Stimulated activated CD4-positive, alpha-beta T cell treated with anti-CD3 and anti-CD28 coated beads, Interleukin-15, amount 100 ng/mL, for 24 hours (primary cell): ENCODE data around the gene OPCML.

Experiments used
- DNase-seq: peaks from one replicate; pipeline ENCODE4 v3.0.0-alpha.2; 2020

The OPCML gene

DNA sequence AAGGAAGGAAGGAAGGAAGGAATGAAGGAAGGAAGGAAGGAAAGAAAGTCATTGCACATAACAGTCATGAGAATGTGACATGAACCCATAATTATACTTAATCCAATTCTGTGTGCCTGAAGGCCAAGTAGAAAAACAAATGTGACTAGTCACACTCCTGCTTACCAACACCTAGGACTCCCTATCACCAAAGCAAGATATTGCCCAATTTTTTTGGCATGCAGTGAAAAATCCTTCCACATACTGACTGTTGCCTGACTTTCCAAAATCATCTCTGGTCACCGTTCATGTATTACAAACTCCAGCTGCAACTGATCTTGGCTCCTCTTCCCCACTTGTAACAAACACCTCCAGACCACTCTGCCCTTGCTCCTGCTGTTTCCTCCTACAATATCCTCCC is 516.8 kb downstream of the OPCML start:
- DNase-seq: no peak

DNA sequence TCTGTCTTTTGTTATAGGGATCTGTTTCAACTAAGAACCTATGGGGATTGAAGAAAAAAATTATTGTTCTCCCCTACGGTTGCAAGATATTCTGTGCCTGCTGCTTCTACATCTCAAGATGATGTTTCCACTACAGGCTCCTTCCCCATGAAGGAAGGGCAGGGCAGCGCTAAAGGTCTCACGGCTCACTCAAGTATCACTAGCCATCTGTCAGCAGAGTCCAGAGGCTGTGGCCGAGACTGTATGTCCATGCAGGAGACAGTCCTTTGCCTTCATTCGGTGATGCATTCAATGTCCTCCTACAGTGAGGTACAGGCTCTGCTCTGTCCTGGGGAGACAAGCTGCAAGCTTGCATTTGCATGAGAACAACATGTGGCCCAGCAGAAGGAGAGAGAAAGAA is 518.0 kb downstream of the OPCML start:
- DNase-seq: no peak

GRCh38 chr11:133012803-133013202 is 519.5 kb downstream of the OPCML start:
- DNase-seq: no peak

DNA sequence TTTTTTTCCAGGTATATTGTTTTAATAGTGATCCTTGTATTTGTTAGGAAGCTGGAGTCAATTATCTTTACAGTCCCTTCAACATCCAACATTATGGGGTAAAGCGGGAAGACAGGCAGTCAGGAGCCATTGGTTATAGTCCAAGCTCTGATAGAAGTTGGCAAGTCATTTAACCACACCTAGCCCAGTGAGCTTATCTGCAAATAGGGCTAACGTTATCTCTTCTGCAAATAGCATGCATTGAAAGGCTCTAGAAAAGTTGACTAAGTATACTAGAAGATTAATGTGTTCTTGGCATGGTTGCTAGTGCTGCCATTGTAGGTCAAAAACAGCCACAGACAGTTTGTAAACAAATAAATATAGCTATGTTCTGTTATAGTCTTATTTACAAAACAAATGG is 520.7 kb downstream of the OPCML start:
- DNase-seq: no peak

GRCh38 chr11:133007027-133007584 is 525.2 kb downstream of the OPCML start:
- DNase-seq: no peak

DNA sequence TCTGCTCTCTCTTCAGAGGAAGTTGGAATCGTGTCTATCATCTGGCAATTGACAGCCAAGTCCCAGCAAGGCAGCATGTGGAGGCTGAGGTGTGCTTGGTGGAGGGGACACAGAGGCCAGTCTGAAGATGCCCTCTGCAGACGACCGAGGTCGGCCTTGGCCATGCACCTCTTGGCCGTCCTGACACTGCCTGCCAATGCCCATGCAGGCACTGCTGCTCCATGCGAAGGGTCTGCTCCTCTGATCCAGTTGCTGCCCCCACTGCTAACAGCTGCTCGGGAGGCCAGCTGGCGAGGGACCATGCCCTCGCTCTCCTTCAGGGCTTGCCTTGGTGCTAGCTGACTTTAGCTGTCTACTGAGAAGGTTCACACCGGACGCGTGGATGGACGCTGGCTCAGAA is 527.9 kb downstream of the OPCML start:
- DNase-seq: no peak

DNA sequence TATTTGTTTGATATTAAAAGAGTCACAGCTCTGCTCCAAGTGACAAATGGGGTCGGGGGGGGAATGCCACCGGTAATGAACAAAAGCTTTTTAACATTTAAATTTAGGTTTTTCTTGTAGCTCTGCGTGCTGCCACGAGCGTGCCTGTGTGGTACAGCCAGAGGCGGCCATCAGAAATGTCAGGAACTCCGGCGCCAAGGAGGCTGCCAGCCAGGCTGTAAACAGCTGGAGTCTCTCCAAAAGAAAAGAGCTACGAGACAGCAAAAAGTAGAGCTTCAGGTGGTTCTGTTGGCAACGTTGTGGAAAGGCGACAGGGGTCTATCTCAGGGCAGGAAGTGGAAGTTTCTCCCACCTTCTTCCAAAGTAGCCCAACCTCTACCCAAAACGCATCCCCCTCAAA is 532.8 kb downstream of the OPCML start:
- DNase-seq: no peak

- no peak for DNase-seq
These were observed 533.3 kb downstream of the OPCML start for GRCh38 chr11:132999031-132999430.

GRCh38 chr11:132997396-132997795 is 534.9 kb downstream of the OPCML start:
- no peak for DNase-seq

DNA sequence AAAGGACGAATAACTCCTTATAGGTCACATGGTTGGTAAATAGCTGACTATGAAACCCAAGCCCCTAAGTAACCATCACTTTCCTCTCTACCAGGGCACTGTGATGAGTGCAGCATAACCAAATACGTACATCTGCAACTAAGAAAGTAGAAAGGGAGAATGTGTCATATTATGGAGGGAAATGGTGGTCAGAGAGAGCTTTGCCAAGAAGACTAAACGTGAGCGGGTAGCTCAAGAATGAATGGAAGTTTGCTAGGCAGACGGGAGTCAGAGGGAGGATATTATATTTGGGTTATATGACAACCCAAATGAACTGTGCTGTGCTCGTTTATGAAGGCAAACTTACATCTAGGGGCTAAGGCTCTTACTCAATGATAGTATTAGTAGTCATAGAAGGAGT is 537.3 kb downstream of the OPCML start:
- DNase-seq: no peak

- DNase-seq: no peak
These were observed 538.3 kb downstream of the OPCML start for GRCh38 chr11:132993991-132994502.

- DNase-seq: no peak
These were observed 539.3 kb downstream of the OPCML start for GRCh38 chr11:132992838-132993631.

DNA sequence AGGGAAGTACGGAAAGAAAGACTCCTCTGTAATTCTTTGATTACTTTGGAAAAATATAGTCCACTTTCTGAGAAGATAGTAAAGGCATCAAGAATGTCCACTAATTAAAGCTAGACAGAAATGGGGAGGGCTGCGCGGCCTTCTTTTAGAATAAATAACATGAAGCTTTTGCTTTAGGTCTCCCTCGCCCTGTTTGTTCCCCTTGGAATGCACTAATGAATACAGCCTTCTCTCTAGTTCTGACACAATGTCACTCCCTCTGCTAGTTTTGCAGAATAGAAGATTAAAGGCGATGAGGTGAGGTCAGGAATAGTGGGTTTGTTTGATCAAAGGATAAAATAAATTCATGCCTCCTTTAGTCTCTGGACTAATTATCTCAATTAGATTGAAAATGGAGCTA is 543.9 kb downstream of the OPCML start:
- no peak for DNase-seq

DNA sequence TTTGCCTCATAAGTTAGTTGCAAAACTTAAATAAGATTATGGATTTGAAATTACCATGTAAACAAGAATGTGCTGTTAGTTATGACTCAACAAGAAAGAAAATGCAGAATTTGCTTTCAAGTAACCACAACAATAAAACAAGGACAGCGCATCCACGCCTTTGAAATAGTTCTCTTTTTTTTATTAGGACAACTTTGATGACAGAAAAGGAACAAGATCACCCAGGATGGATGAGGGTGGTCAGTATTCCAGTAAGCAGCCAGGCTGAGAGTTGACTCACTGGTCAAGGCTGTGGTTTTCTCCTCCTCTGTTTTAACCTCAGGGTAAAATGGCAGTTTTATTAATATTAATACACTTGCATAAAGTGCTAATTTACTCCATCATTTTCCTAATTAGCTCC is 544.4 kb downstream of the OPCML start:
- no peak for DNase-seq

- no peak for DNase-seq
These were observed 548.7 kb downstream of the OPCML start for GRCh38 chr11:132983641-132983978.

DNA sequence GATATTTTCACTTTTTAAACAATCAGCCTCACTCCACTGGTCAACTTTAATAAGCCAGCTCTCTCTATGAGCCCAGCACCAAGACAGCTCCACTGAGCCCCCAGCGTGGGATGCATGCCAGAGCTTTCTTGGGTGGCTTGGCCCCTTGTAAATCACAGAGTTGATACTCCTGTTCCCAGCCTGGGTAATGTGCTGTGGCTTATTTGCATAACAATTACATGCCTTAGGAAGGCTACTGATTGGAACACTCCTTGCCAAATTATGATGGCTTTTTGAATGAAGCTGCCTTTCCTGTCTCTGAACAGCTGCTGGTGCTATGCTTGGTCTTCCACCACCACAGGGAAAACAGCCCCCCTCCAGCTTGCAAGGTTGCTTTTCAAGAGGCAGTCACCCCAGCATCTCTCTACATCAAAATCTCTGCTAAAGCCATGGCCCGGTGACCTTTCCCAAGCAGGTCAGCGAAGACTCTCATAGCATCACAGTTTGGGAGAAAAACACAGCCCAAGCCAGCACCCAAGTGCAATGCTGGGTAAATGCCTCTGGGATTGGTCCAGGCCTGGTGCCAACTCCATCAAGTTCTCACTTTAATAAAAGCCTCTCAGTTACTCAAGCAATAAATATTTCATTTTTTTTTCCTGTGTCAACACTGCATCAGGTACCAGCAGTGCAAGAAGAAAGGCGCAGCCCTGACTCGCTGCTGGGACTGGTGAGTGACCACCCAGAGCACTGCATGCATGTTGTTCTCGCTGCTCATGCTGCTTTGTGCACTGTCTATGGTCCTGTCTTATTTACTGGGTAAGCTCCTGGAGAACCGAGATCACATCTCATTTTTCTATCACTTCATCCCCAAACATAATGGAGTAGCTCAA is 549.3 kb downstream of the OPCML start:
- DNase-seq: no peak

- no peak for DNase-seq
These were observed 551.0 kb downstream of the OPCML start for GRCh38 chr11:132981131-132981956.

GRCh38 chr11:132980670-132981069 is 551.6 kb downstream of the OPCML start:
- no peak for DNase-seq

- DNase-seq: no peak
These were observed 554.6 kb downstream of the OPCML start for GRCh38 chr11:132977746-132978145.

- no peak for DNase-seq
These were observed 555.1 kb downstream of the OPCML start for GRCh38 chr11:132977241-132977640.

GRCh38 chr11:132976115-132976514 is 556.2 kb downstream of the OPCML start:
- DNase-seq: no peak

DNA sequence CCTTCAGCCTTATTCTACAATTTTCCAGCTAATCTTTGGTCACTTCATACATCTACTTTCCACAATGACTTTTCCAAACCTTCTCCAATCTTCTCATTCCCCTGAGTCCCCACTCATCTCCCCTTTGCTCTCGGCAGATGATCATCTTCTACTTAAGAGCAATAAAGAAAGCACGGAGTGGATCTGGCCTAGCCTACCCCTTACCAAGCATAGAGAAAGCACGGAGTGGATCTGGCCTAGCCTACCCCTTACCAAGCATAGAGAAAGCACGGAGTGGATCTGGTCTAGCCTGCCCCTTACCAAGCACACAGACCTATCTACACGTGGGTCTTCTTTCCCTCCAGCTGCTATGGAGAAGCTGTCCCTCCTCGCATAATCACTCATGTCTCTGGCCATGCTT is 558.6 kb downstream of the OPCML start:
- DNase-seq: no peak

- no peak for DNase-seq
These were observed 559.7 kb downstream of the OPCML start for GRCh38 chr11:132972565-132972964.
